ENCODE measurements around the gene ATOSA. TPM values are rescaled to one million over a fixed set of nuclear protein-coding genes. Genes with fewer than 3 reads are reported as not detected.

The ATOSA gene
- total RNA-seq, 1 donor from 2014 or later = 16.6 TPM

- TF ChIP-seq CTCF (IDR thresholded peaks at IDR 0.05; ENCODE audit: insufficient read depth, low read length, severe bottlenecking) = no peak
- FAIRE-seq (no peak), DNase-seq (ENCODE audit: low read depth) (no peak)
- Histone ChIP-seq H3K36me3 (ENCODE audit: control insufficient read depth, insufficient read depth, low read length) (no peaks in the 10 kb centered on the region), H3K4me3 (ENCODE audit: low read depth, low read length) (no peak overlapping the region), H3K27me3 (ENCODE audit: control insufficient read depth, insufficient read depth, low read length) (no peaks in the 10 kb centered on the region)
Observed at GRCh38 chr15:52717924-52718323, 38.7 kb upstream of the ATOSA start.

DNA sequence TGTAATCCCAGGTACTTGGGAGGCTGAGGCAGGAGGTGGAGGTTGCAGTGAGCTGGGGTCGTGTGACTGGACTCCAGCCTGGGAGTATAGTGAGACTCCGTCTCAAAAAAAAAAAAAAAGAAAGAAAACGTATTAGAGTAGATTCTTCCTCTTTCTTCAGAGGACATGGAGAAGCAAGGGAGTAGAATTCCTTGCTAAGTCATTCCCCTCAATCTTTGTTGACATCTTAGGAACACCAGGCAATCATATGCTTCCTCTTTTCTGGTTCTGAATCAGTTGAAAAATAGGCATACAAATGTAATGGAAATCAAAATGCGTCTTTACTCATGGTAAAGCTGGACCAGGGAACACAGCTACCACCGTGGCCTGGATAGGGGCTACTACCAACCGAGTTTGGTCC, 38.3 kb upstream of the ATOSA start:
- Histone ChIP-seq H3K36me3 (ENCODE audit: control insufficient read depth, insufficient read depth, low read length) (no peaks in the 10 kb centered on the region), H3K27me3 (ENCODE audit: control insufficient read depth, insufficient read depth, low read length) (no peaks in the 10 kb centered on the region), H3K4me3 (ENCODE audit: low read depth, low read length) (no peak overlapping the region)
- no peak for TF ChIP-seq CTCF (IDR thresholded peaks at IDR 0.05; ENCODE audit: insufficient read depth, low read length, severe bottlenecking)
- FAIRE-seq (no peak), DNase-seq (ENCODE audit: low read depth) (no peak)

DNA sequence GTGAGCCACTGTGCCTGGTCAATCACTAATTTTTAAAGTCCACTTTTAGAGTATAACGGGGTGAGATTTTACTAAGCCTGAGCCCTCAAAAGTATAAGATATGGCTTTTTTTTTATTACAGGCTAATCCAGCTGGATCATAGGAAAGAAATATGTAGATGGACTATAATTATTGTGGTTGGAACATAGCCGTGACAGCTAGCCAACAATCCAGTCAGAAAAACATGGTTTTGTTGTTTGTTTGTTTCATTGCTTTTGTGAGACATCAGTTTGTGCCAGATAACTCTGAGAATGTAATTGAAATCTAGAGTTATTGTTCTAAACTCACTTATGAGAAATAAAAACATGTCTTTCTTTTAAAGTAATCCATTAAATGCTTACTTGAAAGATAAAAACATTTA, 37.3 kb upstream of the ATOSA start:
- no peak for TF ChIP-seq CTCF (IDR thresholded peaks at IDR 0.05; ENCODE audit: insufficient read depth, low read length, severe bottlenecking)
- H3K4me3 ChIP-seq (ENCODE audit: low read depth, low read length) = no peak overlapping the region
- DNase-seq (ENCODE audit: low read depth) (no peak), FAIRE-seq (no peak)
- no peaks in the 10 kb centered on the region for H3K27me3 ChIP-seq (ENCODE audit: control insufficient read depth, insufficient read depth, low read length)
- H3K36me3 ChIP-seq (ENCODE audit: control insufficient read depth, insufficient read depth, low read length) = no peaks in the 10 kb centered on the region

- H3K36me3 ChIP-seq (ENCODE audit: control insufficient read depth, insufficient read depth, low read length) = no peaks in the 10 kb centered on the region
- FAIRE-seq = no peak
- TF ChIP-seq CTCF (IDR thresholded peaks at IDR 0.05; ENCODE audit: insufficient read depth, low read length, severe bottlenecking) = no peak
Observed at GRCh38 chr15:52715411-52715810, 36.2 kb upstream of the ATOSA start.

GRCh38 chr15:52714968-52715367, 35.8 kb upstream of the ATOSA start:
- no peak for FAIRE-seq
- no peak for DNase-seq (ENCODE audit: low read depth)
- H3K4me3 ChIP-seq (ENCODE audit: low read depth, low read length) = no peak overlapping the region
- no peak for TF ChIP-seq CTCF (IDR thresholded peaks at IDR 0.05; ENCODE audit: insufficient read depth, low read length, severe bottlenecking)
- no peaks in the 10 kb centered on the region for H3K36me3 ChIP-seq (ENCODE audit: control insufficient read depth, insufficient read depth, low read length)
- H3K27me3 ChIP-seq (ENCODE audit: control insufficient read depth, insufficient read depth, low read length) = no peaks in the 10 kb centered on the region

More at GRCh38 chr15:52715411-52715810, 36.2 kb upstream of the ATOSA start:
- H3K27me3 ChIP-seq (ENCODE audit: control insufficient read depth, insufficient read depth, low read length) = no peaks in the 10 kb centered on the region
- H3K4me3 ChIP-seq (ENCODE audit: low read depth, low read length) = no peak overlapping the region
- DNase-seq (ENCODE audit: low read depth) = no peak

DNA sequence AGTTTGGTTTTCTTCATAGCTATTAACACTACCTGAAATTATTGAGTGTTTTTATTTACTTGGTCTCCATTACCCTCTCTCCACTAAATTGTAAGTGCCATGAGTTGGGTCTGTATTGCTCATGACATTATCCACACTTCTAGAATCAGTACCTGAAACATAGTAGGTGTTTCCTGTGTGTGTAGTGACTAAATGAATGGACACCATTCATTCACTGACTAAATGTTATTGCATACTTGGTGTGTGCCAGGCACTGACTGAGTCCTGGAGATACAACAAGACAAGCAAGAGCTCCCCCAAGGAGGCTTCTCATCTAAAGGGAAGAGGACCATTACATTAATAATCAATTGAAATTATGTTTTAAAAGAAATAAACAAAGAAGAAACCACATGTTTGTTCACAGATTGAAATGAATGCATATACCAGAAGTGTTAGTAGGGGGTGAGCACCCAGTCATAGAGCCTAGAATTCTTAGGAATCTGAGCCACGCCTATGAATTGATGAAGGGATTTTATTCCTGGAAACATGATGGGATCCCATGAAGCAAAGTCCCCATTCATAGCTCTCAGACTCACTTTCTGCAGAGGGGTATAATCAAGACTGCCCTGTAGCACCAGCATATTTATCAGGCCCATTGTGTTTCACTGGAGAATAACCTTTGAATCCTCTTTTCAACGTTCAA, 31.7 kb upstream of the ATOSA start:
- FAIRE-seq (no peak), DNase-seq (ENCODE audit: low read depth) (no peak)
- Histone ChIP-seq H3K27me3 (ENCODE audit: control insufficient read depth, insufficient read depth, low read length) (no peaks in the 10 kb centered on the region), H3K36me3 (ENCODE audit: control insufficient read depth, insufficient read depth, low read length) (no peaks in the 10 kb centered on the region), H3K4me3 (ENCODE audit: low read depth, low read length) (no peak overlapping the region)
- no peak for TF ChIP-seq CTCF (IDR thresholded peaks at IDR 0.05; ENCODE audit: insufficient read depth, low read length, severe bottlenecking)
